Measurements from ENCODE around the gene SLIT1. TPM values are rescaled to one million over a fixed set of nuclear protein-coding genes. Genes with fewer than 3 reads are reported as not detected.

Gene SLIT1
- total RNA-seq, 4 donors from 2014 or later: 0.04 to 0.13 TPM; not detected in 2

GRCh38 chr10:97169063-97169462 is 16.7 kb downstream of the SLIT1 start:
- no peaks in the 10 kb centered on the region for H3K4me1 ChIP-seq
- peaks cover 38% of the 10 kb centered on the region for H3K27me3 ChIP-seq
- H3K36me3 ChIP-seq: no peaks in the 10 kb centered on the region
- ATAC-seq: no peak
- WGBS, 2 donors (ENCODE audit: low coverage in 1 of 2): 100% methylated on average over 1 of the region's 5 CpGs; no CpG with 5 or more reads in 1 of the 2 donors
- no peak overlapping the region for H3K4me3 ChIP-seq
- no peak for TF ChIP-seq CTCF (IDR thresholded peaks at IDR 0.05)
- no peak for TF ChIP-seq POLR2AphosphoS5 (IDR thresholded peaks at IDR 0.05)
- no peak for TF ChIP-seq POLR2A (IDR thresholded peaks at IDR 0.05)
- TF ChIP-seq EP300 (IDR thresholded peaks at IDR 0.05): no peak
- no peaks in the 10 kb centered on the region for H3K9me3 ChIP-seq
- H3K27ac ChIP-seq: no peak overlapping the region

DNA sequence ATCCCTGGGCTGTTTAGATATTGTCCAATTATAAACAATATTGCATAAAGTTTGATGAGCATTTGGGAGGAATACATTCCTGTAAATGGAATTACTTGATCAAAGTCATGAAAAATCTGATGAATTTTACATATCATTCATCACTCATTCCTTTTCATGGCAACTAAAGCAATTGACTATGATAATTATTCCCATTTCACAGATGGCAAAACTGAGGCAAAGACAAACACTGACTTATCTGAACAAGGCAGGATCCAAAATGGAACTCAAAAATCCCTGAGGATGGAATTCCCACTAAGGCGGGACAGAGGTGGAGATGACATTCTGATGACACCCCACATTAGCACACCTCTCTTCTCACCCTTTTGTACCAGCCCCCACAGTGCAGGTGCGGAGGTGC is 17.1 kb downstream of the SLIT1 start:
- WGBS, 2 donors (ENCODE audit: low coverage in 1 of 2): 84 to 100% methylated on average over 2 of the region's 2 CpGs
- H3K4me1 ChIP-seq: no peaks in the 10 kb centered on the region
- no peak for TF ChIP-seq EP300 (IDR thresholded peaks at IDR 0.05)
- no peak for TF ChIP-seq POLR2AphosphoS5 (IDR thresholded peaks at IDR 0.05)
- no peak for TF ChIP-seq CTCF (IDR thresholded peaks at IDR 0.05)
- no peak for TF ChIP-seq POLR2A (IDR thresholded peaks at IDR 0.05)
- no peak overlapping the region for H3K27ac ChIP-seq
- H3K27me3 ChIP-seq: peaks cover 38% of the 10 kb centered on the region
- no peaks in the 10 kb centered on the region for H3K9me3 ChIP-seq
- no peak for ATAC-seq
- no peak overlapping the region for H3K4me3 ChIP-seq
- H3K36me3 ChIP-seq: no peaks in the 10 kb centered on the region

GRCh38 chr10:97165499-97165898 is 20.3 kb downstream of the SLIT1 start:
- no peaks in the 10 kb centered on the region for H3K36me3 ChIP-seq
- no peak overlapping the region for H3K27ac ChIP-seq
- no peaks in the 10 kb centered on the region for H3K9me3 ChIP-seq
- H3K27me3 ChIP-seq: peaks cover 33% of the 10 kb centered on the region
- no peak overlapping the region for H3K4me3 ChIP-seq
- 82 to 100% methylated on average over 1 to 8 of the region's 8 CpGs for WGBS, 2 donors (ENCODE audit: low coverage in 1 of 2)
- no peak for ATAC-seq
- TF ChIP-seq EP300 (IDR thresholded peaks at IDR 0.05) (no peak), POLR2A (IDR thresholded peaks at IDR 0.05) (no peak), CTCF (IDR thresholded peaks at IDR 0.05) (no peak), POLR2AphosphoS5 (IDR thresholded peaks at IDR 0.05) (no peak)
- H3K4me1 ChIP-seq: no peaks in the 10 kb centered on the region

- WGBS, 2 donors (ENCODE audit: low coverage in 1 of 2): 60% methylated on average over 1 of the region's 17 CpGs; no CpG with 5 or more reads in 1 of the 2 donors
- no peak for ATAC-seq
- Histone ChIP-seq H3K27me3 (peaks cover 25% of the 10 kb centered on the region), H3K9me3 (no peaks in the 10 kb centered on the region), H3K27ac (no peak overlapping the region), H3K4me1 (no peaks in the 10 kb centered on the region), H3K4me3 (no peak overlapping the region), H3K36me3 (no peaks in the 10 kb centered on the region)
- TF ChIP-seq POLR2AphosphoS5 (IDR thresholded peaks at IDR 0.05) (no peak), POLR2A (IDR thresholded peaks at IDR 0.05) (no peak), CTCF (IDR thresholded peaks at IDR 0.05) (no peak), EP300 (IDR thresholded peaks at IDR 0.05) (no peak)
Observed at GRCh38 chr10:97163781-97164501, 21.8 kb downstream of the SLIT1 start.

- no peak for ATAC-seq
- WGBS, 2 donors (ENCODE audit: low coverage in 1 of 2): 90% methylated on average over 2 of the region's 7 CpGs; no CpG with 5 or more reads in 1 of the 2 donors
- peaks cover 23% of the 10 kb centered on the region for H3K27me3 ChIP-seq
- H3K9me3 ChIP-seq: no peaks in the 10 kb centered on the region
- no peak overlapping the region for H3K27ac ChIP-seq
- no peaks in the 10 kb centered on the region for H3K4me1 ChIP-seq
- no peaks in the 10 kb centered on the region for H3K36me3 ChIP-seq
- H3K4me3 ChIP-seq: no peak overlapping the region
- TF ChIP-seq POLR2AphosphoS5 (IDR thresholded peaks at IDR 0.05) (no peak), POLR2A (IDR thresholded peaks at IDR 0.05) (no peak), CTCF (IDR thresholded peaks at IDR 0.05) (no peak), EP300 (IDR thresholded peaks at IDR 0.05) (no peak)
Observed at GRCh38 chr10:97163181-97163580, 22.6 kb downstream of the SLIT1 start.
